AG08396 (cell line): Measurements from ENCODE around the gene GLB1L3.

ENCODE experiments used
- DNase-seq: peaks from one replicate; pipeline ENCODE4 v3.0.0; 2012; ENCODE audit warnings: low spot score, mixed read lengths

Gene GLB1L3

DNA sequence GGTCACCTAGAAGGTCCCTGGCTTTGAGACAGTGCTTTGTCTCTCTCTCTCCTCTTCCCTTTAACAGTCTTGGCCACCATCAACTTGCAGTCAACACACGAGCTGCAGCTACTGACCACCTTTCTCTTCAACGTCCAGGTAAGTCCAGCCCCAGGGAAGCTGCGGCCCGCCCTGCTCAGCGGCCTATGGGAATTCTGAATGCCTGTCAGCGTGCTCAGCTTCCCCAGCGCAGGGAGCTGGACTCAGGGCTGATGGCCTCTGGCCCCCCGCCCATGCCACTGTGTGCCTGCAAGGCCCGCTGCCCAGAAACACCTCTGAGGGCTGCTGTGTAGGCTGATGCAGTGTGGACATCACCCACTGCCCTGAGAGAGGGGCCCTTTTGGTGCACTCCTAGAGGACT, 88.1 kb downstream of the GLB1L3 start:
- DNase-seq, result no peak

DNA sequence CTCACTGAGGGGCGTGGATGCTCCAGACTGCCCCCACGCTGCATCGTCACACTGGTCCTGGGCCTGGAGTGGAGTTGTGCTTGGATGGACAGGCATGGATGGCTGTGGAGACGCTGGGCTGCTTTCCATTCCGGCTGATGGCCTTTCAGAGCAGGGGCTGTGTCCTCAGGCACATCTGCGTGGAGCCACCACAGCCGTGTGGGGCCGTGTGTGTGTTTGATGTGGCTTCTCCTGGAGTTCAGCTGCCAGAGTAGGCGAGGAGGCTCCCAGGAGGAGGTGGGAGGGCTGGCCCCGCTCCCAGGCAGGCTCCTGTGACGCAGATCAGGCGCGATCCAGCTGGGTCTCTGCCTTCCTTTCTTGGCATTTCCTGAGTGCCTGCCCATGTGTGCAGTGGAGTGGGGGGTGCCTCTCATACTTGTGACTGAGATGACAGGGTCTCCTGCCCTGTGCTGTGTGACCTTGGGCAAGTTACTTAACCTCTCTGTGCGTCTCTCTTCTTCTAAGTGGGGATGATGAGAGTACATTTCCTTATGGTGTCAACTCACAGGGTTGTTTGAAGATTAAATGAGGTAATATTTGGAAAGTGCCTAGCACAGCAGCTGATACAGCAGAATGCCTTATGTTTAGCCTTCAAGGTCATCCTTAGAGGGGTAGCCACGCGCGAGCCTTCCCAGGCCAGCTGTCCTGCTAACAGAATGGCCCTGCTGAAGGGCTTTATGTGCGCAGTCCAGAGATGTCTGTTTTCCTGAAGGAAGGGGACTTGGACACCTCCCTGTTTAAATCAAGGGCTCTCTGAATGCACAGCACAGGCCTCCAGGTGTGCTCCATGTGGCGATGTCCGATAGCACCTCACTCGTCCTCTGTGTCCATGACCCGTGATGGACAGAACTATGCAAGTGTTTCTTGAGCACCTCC, 89.1 kb downstream of the GLB1L3 start:
- DNase-seq, result no peak

DNA sequence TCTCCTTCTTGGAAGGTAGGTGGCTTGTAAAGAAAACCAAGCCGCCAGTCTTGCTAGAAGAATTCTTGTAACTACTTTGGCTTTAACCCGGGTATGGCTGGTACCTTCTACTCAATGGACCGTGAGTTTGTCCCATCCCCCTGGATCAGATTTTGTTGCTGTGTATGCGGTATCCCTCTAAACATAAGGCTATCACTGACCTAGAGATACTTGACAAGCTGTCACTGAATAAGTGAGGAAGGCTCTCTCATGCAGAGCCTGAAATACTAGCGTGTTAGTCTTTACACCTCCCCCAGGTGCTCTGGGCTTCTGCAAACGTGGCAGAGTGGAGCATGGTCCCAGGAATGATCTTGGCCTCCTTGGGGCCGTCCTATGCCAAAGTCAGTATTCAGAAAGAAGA, 90.1 kb downstream of the GLB1L3 start:
- no peak for DNase-seq

DNA sequence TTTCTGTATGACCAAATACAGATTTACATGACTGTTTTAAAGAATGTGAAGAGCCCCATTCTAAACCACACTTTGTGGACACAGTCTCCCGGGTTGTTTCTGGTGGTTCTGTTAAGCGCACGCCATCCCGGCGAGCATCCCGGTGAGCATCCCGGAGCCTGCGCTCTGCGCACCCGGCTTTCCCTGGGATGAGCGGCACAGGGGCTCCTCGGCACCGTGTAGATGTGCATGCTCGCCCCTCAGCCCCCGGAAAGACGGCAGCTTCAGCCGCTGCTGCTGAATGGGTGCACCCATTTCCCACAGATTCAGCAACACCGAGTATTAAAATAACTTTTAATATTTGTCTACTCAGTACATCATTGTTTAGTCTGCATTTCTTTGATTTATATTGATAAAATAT, 91.6 kb downstream of the GLB1L3 start:
- DNase-seq, result no peak
